Measurements from ENCODE around the gene MT1HL1.
"Not testable (repeated sequence)": the region's sequence is repeated elsewhere in the genome, so short reads cannot be mapped to it uniquely, and the experiment has no call there.

Gene MT1HL1

DNA sequence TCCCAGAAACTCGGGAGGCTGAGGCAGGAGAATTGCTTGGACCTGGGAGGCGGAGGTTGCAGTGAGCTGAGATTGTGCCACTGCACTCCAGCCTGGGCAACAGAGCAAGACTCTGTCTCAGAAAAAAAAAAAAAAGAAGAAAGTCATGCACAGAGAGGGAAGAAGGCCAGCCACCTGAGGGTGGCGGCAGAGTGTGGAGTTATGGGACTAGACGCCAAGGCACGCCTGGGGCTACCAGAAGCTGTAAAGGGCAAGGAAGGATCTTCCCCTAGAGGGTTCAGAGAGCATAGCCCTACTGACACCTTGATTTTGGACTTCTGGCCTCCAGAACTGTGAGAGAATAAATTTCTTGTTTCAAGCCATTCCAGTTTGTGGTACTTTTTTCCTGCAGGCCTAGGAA is 30.2 kb downstream of the MT1HL1 start:
- DNase-seq, result not testable (repeated sequence)

DNA sequence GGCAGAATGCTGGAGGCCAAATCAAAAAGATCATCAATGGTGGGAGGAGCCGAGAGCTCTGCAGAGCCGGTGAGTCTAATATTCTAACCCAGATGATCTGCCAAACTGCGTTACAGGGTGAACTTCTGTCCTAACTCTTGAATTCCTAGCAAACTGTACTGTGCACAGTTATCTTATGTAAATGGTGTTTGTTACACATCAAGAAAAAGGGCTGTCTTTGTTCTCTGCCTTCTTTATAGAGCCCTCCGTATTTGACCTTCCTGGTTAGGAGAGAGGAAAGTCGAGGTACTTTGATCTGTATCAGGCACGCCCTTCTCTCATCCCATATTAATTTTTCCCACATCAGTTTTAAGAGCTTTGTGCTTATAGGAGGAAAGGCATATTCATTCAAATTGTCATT is 37.6 kb downstream of the MT1HL1 start:
- DNase-seq, result no peak

DNA sequence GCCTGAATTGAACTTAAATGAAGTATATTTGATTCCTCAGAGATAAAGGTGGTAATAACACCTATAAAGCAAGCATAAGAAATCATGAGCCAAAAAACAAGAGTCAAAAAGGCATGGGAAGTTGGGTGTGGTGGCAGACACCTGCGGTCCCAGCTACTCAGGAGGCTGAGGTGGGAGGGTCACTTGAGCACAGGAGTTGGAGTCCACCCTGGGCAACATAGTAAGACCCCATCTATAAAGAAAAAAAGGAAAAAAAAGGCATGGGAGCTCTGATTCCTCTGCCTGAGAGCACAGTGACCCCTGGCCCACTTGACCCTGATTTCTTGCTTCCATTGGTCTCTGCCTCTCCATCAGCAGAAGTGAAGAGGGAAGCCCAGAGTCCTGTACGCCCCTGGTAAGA is 40.3 kb downstream of the MT1HL1 start:
- no peak for DNase-seq

DNA sequence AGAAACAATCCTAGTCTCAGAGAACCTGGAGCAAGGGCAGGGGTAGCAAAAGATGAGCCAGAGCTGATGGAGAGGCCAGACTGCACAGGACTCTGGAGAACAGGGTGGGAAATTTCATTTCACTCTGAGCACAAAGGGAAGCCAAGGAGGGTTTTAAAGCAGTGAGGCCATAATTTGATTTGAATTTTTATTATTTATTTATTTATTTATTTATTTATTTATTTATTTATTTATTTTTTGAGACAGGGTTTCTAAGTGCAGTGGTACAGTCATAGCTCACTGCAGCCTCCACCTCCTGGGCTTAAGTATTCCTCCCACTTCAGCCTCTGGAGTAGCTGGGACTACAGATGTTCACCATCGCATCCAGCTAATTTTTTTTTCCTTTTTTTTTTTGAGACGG is 45.1 kb downstream of the MT1HL1 start:
- no peak for DNase-seq

DNA sequence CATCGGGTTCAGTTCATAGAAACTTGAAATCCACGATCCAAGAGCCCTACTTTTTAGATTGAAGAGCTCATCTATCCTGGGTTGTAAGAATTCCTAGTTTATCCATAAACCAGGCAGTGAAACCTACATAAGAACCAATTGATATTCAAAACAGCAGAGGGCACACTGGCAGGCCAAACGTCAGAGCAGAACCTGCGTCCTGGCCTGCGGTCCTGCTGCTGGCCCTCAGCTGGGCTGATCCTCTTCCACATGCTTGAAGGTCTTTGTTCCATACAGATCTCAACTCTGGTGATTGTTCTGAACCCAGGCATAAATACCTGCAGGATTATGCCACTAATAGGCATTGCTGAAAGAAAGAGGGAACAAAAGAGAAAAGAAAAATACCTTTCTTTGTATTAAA is 47.0 kb downstream of the MT1HL1 start:
- DNase-seq, result no peak

Measured in SHP77 (cell line).